ENCODE results near the gene TNS4. TPM values are rescaled to one million over a fixed set of nuclear protein-coding genes. Genes with fewer than 3 reads are reported as not detected.

The TNS4 gene
- total and polyA plus RNA-seq, 2 experiments from 2014 or later, result 0.20 TPM; not detected in 1

DNA sequence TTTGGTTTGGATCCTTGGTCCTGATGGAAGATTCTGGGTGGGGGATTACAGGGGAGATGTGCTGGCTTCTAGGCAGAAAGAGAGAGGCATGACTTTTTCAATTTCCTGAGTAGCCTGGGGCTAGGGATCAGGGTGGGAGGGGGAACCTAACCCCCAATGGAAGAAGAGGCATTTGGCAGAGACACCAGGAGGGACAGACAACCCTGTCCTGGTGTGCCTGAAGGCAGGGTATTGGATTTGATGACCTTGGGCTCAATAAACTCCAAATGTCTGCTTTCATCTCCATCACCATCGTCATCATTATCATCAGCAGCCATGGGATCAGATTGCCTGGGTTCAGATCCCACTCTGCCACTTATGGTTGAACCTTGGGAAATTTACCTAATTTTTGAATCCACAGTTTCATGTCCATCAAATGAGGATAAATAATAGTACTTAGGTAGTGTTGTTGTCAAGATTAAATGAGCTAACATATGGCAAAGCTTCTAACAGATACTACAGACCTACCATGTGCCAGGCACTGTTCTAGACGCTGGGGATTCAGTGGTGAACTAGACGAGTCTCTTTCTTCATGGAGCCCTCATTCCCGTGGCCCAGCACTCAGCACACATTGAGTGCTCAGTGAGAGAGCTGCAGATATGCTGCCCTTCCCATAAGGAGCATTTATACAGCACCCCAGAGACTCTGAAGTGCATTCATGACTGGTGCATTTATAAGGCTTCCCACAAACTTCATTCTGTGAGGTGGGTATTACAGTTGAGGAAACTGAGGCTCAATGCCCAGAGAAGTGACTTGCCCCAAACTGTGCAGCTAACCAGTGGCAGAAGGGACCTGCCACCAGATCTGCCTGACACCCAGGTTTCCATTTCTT lies 31.4 kb downstream of the TNS4 start:
- peaks cover 61% of the 10 kb centered on the region for H3F3A ChIP-seq (ENCODE audit: insufficient read depth)
- WGBS, 2 experiments (ENCODE audit: low coverage in 1 of 2, low lambda C conversion rate in 2 of 2, missing lambda C conversion rate in 2 of 2), result 56 to 60% methylated on average over 4 of the region's 4 CpGs
- H3K4me2 ChIP-seq (ENCODE audit: unreplicated experiment), result no peak overlapping the region
- no peaks in the 10 kb centered on the region for H3K9me2 ChIP-seq (ENCODE audit: insufficient read depth)
- no peak overlapping the region for H3K4me3 ChIP-seq
- H3K9me3 ChIP-seq (ENCODE audit: low read depth), result no peaks in the 10 kb centered on the region
- no peaks in the 10 kb centered on the region for H3K36me3 ChIP-seq (ENCODE audit: low read depth)
- no peak for DNase-seq
- no peak overlapping the region for H2AFZ ChIP-seq
- H3K79me2 ChIP-seq (ENCODE audit: insufficient read depth), result no peaks in the 10 kb centered on the region
- H3K27ac ChIP-seq, result no peak overlapping the region
- TF ChIP-seq EZH2 (IDR thresholded peaks at IDR 0.05; ENCODE audit: insufficient read depth, poor library complexity, severe bottlenecking), result no peak
- TF ChIP-seq EZH2phosphoT487 (IDR thresholded peaks at IDR 0.05; ENCODE audit: insufficient read depth, low read depth), result no peak
- H3K4me1 ChIP-seq (ENCODE audit: insufficient read depth), result peaks cover 5% of the 10 kb centered on the region; the same call in 1 of the 2 replicates
- no peaks in the 10 kb centered on the region for H4K20me1 ChIP-seq (ENCODE audit: insufficient read depth)
- in situ Hi-C loops (cut with MboI), result no loop called here
- H3K27me3 ChIP-seq (replicated peaks; ENCODE audit: insufficient read depth), result no peaks in the 10 kb centered on the region
- no peak overlapping the region for H3K9ac ChIP-seq

DNA sequence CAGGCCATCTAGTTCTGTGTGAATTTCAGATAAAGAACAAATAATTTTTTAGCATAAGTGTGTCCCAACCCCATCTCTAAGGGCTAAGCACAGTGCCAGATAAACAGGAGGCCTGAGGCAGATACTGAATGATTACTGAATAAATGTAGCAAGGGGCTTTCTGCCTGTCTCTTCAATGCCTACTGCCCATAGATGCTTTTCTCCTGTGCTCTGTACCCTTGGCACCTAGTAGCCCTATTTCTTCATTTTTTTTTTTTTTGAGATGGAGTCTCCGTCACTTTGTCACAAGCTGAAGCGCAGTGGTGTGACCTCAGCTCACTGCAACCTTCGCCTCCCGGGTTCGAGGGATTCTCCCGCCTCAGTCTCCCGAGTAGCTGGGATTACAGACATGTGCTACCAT lies 32.9 kb downstream of the TNS4 start:
- H3K9me2 ChIP-seq (ENCODE audit: insufficient read depth), result no peaks in the 10 kb centered on the region
- TF ChIP-seq EZH2 (IDR thresholded peaks at IDR 0.05; ENCODE audit: insufficient read depth, poor library complexity, severe bottlenecking), result no peak
- TF ChIP-seq EZH2phosphoT487 (IDR thresholded peaks at IDR 0.05; ENCODE audit: insufficient read depth, low read depth), result no peak
- no peak overlapping the region for H3K4me2 ChIP-seq (ENCODE audit: unreplicated experiment)
- peaks cover 73% of the 10 kb centered on the region for H3F3A ChIP-seq (ENCODE audit: insufficient read depth)
- H3K27ac ChIP-seq, result no peak overlapping the region
- no peaks in the 10 kb centered on the region for H4K20me1 ChIP-seq (ENCODE audit: insufficient read depth)
- H3K9ac ChIP-seq, result no peak overlapping the region
- no peaks in the 10 kb centered on the region for H3K9me3 ChIP-seq (ENCODE audit: low read depth)
- peaks cover 5% of the 10 kb centered on the region; the same call in 1 of the 2 replicates for H3K4me1 ChIP-seq (ENCODE audit: insufficient read depth)
- in situ Hi-C loops (cut with MboI), result no loop called here
- H2AFZ ChIP-seq, result no peak overlapping the region
- no peak overlapping the region for H3K4me3 ChIP-seq
- H3K27me3 ChIP-seq (replicated peaks; ENCODE audit: insufficient read depth), result no peaks in the 10 kb centered on the region
- DNase-seq, result no peak
- 93 to 97% methylated on average over 7 of the region's 7 CpGs for WGBS, 2 experiments (ENCODE audit: low coverage in 1 of 2, low lambda C conversion rate in 2 of 2, missing lambda C conversion rate in 2 of 2)
- H3K79me2 ChIP-seq (ENCODE audit: insufficient read depth), result no peaks in the 10 kb centered on the region
- no peaks in the 10 kb centered on the region for H3K36me3 ChIP-seq (ENCODE audit: low read depth)

DNA sequence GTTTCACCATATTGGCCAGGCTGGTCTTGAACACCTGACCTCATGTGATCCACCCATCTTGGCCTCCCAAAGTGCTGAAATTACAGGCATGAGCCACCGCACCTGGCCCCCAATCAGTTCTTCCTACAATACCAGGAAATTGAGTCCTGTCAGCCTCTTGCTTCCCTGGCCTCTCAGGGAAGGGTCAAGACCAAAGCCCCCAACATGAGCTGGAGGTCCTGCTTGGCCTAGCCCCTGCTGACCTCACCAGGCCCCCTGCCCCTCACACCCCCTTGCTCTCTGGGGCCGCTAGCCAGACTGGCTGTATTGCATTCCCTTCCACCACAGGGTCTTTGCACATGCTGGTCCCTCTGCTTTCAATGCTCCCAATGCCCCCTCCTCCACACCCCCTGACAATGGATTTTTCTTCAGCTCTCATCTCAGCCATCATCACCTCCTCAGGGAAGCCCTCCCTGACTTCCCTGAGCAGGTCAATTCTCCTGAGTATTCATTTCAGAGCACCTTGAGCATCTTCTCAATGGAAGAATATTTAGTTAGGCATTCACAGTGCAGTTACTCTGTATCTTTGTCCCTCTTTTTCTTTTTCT lies 34.0 kb downstream of the TNS4 start:
- 92 to 96% methylated on average over 2 of the region's 2 CpGs for WGBS, 2 experiments (ENCODE audit: low coverage in 1 of 2, low lambda C conversion rate in 2 of 2, missing lambda C conversion rate in 2 of 2)
- no peaks in the 10 kb centered on the region for H4K20me1 ChIP-seq (ENCODE audit: insufficient read depth)
- DNase-seq, result no peak

DNA sequence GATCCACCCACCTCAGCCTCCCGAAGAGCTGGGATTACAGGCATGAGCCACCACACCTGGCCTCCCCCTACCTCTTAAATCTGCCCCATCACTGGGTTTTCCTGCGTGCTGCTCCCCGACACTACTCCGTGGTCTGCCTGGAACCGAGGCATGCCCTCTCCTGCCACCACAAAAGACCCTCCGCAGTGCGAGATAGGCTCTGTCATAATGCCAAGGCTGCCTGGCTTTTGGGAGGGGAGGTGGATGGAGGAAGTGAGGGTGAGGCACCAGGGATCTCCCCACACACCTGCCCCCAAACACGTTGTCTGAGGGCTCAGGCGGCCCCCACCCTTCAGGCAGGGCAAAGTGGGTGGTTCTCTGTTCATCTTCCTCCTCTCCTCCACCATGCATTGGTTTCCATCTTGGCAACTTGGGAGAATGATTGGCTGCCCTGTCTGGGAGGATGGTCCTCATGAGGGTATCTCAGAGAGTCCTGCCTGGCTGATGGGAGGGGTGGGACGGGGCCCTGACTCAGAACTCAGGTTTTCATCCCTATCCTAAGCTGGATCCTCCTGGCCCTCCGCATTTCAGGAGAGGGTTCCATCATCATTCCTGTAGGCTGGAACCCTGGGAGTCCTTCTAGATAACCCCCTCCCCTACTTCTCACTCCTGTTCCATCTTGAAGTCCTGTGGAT lies 35.0 kb downstream of the TNS4 start:
- DNase-seq, result no peak
- in situ Hi-C loops (cut with MboI), result no loop called here
- WGBS, 2 experiments (ENCODE audit: low coverage in 1 of 2, low lambda C conversion rate in 2 of 2, missing lambda C conversion rate in 2 of 2), result 84 to 88% methylated on average over 10 to 11 of the region's 11 CpGs
- H3K27me3 ChIP-seq (replicated peaks; ENCODE audit: insufficient read depth), result no peaks in the 10 kb centered on the region
- peaks cover 2% of the 10 kb centered on the region for H3K4me1 ChIP-seq (ENCODE audit: insufficient read depth)
- TF ChIP-seq EZH2 (IDR thresholded peaks at IDR 0.05; ENCODE audit: insufficient read depth, poor library complexity, severe bottlenecking) (no peak), EZH2phosphoT487 (IDR thresholded peaks at IDR 0.05; ENCODE audit: insufficient read depth, low read depth) (no peak)
- H3K4me3 ChIP-seq, result no peak overlapping the region
- peaks cover 72% of the 10 kb centered on the region for H3F3A ChIP-seq (ENCODE audit: insufficient read depth)
- H3K9ac ChIP-seq, result no peak overlapping the region
- H3K9me2 ChIP-seq (ENCODE audit: insufficient read depth), result no peaks in the 10 kb centered on the region
- H3K9me3 ChIP-seq (ENCODE audit: low read depth), result no peaks in the 10 kb centered on the region
- H3K27ac ChIP-seq, result no peak overlapping the region
- H3K79me2 ChIP-seq (ENCODE audit: insufficient read depth), result no peaks in the 10 kb centered on the region
- H3K36me3 ChIP-seq (ENCODE audit: low read depth), result no peaks in the 10 kb centered on the region
- H4K20me1 ChIP-seq (ENCODE audit: insufficient read depth), result no peaks in the 10 kb centered on the region
- no peak overlapping the region for H2AFZ ChIP-seq
- no peak overlapping the region for H3K4me2 ChIP-seq (ENCODE audit: unreplicated experiment)

More for the DNA sequence above, 34.0 kb downstream of the TNS4 start:
- no peaks in the 10 kb centered on the region for H3K9me3 ChIP-seq (ENCODE audit: low read depth)
- H3K9ac ChIP-seq, result no peak overlapping the region
- no peaks in the 10 kb centered on the region for H3K36me3 ChIP-seq (ENCODE audit: low read depth)
- no peak overlapping the region for H3K4me3 ChIP-seq
- in situ Hi-C loops (cut with MboI), result no loop called here
- no peak overlapping the region for H3K27ac ChIP-seq
- H3K4me1 ChIP-seq (ENCODE audit: insufficient read depth), result peaks cover 5% of the 10 kb centered on the region; the same call in 1 of the 2 replicates
- H3K9me2 ChIP-seq (ENCODE audit: insufficient read depth), result no peaks in the 10 kb centered on the region
- no peaks in the 10 kb centered on the region for H3K79me2 ChIP-seq (ENCODE audit: insufficient read depth)
- TF ChIP-seq EZH2phosphoT487 (IDR thresholded peaks at IDR 0.05; ENCODE audit: insufficient read depth, low read depth) (no peak), EZH2 (IDR thresholded peaks at IDR 0.05; ENCODE audit: insufficient read depth, poor library complexity, severe bottlenecking) (no peak)
- no peak overlapping the region for H2AFZ ChIP-seq
- no peaks in the 10 kb centered on the region for H3K27me3 ChIP-seq (replicated peaks; ENCODE audit: insufficient read depth)
- H3K4me2 ChIP-seq (ENCODE audit: unreplicated experiment), result no peak overlapping the region
- peaks cover 66% of the 10 kb centered on the region for H3F3A ChIP-seq (ENCODE audit: insufficient read depth)

Data from GM23248 (cell line).